ENCODE results near the gene CCL23.

GRCh38 chr17:36063786-36064541 lies 46.2 kb upstream of the CCL23 start, which contains the start of gene CCL18:
- TF ChIP-seq CTCF (IDR thresholded peaks at IDR 0.05) (no peak), POLR2A (IDR thresholded peaks at IDR 0.05) (no peak)

All from adrenal gland (tissue), 5 donors.